NCI-H1105 (cell line): ENCODE measurements around the gene GALNS.
"Not testable (repeated sequence)": the region's sequence is repeated elsewhere in the genome, so short reads cannot be mapped to it uniquely, and the experiment has no call there.

Experiments used
- DNase-seq: peaks from one replicate; lab custom pipeline; 2025; lab: John Stamatoyannopoulos, UW

Gene GALNS

GRCh38 chr16:88805340-88805715 is 51.4 kb downstream of the GALNS start:
- DNase-seq = no peak

DNA sequence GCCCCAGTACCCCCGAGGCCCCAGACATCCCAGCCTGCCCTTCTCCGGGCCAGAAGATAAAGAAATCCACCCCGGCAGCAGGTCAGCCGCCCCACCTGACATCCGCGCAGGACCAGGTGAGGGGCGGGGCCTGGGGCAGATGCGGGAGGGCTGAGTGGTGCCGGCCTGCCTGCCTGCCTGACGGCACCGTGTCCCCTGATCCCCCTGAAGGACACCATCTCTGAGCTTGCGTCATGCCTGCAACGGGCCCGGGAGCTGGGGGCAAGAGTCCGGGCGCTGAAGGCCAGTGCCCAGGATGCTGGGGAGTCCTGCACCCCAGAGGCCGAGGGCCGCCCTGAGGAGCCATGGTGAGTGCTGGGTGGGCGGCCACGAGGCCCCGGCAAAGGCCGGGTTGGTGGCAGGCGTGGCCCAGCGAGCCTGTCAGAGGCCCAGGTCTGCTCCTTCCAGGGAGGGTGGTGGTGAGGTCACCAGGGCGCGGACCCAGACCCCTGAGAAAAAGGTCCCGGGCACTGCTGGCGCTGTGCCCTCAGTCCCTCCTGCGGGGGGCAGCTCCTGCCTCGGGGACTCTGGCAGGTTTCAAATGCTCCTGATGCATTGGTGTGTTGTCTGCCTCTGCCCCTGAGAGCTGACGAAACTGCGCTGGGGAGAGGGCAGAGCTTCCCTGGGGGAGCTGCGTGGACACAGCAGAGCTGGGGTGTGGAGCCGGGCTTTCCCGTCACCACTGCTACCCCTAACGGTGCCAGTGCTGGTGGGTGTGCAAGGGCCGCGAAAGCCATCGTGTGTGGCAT is 52.0 kb downstream of the GALNS start:
- peak; percentile 37 for DNase-seq

DNA sequence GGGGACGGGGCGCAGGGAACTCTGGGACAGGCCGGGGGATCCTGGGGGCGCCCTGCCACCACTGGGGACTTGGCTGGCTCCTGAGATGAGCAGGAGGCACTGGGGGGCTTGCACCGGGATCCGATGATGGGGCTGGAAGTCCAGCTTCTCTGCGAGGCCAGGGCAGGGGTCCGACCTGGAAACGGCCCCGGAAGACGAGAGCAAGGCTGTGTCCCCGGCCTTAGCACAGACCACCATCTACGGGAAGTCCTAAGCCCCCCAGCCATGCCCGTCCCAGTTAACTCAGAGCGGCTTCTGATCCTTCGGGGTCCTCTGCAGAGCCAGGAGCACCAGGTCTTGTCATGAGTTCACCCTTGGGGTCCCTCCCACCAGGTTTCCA is 52.6 kb downstream of the GALNS start:
- DNase-seq = no peak

- DNase-seq = peak; percentile 39
These were observed 53.3 kb downstream of the GALNS start, which contains the start of gene CDT1 for GRCh38 chr16:88803264-88803987. Gene CDT1 (plus strand): TSS chr16:88803789. CDS start chr16:88803832, 43 bp downstream.

DNA sequence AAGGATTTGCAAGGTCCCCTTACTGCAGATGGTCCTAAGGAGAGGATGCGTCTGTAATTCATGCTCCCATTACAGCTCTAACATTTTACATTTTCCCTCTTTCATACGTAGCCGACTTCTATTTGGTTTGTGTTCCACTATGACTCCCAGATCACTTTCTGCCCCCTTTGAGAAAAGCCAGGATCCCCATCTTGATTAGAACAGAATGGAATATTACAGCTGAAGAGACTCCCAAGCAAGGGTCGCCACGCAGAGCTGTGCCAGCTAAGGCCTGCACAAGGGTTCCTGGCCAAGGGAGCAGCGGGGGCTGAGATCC is 56.5 kb downstream of the GALNS start:
- no peak for DNase-seq

GRCh38 chr16:88799569-88800276 is 57.0 kb downstream of the GALNS start:
- DNase-seq = no peak

DNA sequence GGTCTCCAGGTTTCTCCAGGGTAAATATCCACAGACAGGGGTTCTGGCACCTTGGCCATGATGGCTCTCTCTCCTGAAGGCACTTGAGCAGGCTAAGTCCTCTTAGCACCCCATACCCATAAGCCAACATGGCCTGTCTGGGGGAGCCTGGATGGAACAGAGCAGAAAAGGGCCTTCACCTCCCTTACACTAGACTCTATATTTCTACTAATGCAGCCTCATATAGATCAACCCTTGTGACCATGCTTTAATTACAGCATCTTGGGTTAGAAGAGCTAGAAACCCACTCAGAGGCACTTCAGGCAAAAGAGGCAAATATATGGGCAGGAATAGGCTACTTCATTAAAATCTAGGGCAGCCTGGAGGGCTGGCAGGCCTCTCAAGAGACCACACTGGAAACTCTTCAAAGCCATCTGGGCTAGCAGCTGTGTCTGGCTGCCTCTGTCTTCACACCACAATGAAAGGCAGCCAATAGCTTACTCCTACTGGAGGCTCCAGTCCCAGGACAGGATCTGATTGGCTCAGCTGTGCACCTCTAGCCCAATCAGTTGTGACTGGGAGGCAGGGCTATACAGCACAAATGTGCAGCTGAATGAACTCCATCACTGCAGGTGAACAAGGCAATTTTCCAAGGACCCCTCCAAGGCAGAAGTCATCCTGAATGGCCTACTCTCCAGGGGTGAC is 57.8 kb downstream of the GALNS start:
- DNase-seq = no peak

DNA sequence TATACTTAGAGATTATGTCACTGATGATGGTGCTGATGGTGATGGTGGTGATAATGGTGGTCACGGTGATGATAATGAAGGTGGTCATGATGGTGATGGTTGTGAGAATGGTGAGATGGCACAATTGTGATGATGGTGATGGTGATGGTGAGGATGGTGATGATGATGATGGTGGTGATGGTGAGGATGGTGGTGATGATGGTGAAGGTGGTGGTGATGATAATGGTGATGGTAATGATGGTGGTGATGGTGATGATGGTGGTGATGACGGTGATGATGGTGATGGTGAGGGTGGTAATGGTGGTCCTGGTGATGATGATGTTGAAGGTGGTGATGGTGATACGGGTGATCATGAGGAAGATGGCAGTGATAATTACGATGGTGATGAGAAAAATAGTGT is 58.7 kb downstream of the GALNS start:
- no peak for DNase-seq

DNA sequence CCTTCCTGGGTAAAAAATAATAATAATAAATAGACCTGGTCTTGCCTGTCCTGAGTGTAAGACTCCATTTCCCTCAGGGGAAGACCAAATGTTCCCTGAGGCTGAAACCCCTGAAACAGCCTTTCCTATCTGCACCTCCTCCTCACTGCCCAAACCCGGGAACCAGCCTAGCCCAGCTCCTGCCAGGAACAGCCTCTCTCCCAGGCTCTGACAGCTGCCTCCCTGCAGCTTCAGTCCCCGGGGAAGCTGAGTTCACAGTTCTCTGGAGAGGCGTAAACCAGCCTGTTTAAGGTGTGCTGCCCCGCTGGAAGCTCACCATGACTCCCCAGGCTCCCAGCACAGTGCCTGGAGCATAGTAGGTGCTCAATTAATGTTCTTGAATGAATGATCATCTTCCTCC is 60.5 kb downstream of the GALNS start:
- no peak for DNase-seq

DNA sequence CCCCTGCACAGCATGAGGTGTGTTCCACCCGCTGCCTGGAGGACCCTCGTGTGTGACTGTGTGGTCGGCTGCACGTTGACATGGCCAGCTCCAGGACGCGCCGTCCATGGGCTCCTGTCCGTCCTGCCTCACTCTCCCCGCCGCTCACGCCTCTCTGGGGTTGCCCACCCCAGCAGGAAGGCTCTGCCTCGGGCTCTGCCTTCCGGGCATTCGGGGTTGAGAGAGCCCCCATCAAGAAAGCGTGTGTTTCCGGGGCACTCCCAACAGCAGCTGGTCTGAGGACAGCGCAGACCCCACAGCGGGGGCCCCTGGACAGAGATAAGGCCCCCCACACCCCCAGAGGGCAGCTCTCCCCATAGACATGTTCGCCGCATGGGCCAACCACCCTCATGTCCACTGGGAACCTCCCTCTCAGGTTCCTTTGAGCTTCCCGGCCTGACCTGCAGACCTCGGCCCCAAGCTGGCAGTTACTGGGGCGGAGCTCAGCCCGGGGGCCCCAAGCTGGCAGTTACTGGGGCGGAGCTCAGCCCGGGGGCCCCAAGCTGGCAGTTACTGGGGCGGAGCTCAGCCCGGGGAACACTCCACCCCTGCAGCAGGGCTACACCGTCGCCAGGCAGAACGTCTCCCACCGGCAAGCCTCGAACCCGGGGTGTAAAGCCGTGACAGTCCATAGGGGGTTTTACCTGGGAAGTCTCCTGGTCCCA is 63.3 kb downstream of the GALNS start:
- DNase-seq = no peak

DNA sequence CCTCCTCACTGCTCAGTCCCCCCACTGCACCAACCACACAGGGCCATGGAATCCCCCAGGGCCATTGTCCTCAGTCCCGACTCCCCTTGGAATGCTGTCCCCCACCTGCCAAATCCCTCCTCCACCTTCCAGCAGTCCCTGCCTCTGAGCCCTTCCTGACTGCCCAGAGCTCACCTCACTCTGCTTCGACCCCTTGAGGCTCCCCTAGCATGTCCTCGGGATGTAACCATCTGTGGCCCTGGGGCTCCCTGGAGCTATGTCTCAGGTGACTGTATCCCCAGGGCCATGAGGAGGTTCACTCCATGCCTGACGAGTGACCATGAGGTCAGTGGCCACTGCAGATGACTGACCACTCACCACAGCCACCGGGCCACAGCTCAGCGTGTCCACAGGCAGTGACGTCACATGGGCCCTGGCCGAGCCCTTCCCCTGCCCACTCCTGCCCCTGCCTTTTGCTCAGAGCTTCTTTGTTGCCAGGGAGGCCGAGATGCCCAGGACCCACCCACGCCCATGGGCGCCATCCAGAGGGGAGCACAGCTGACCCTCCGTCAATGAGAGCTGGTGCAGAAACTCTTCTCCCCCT is 64.0 kb downstream of the GALNS start:
- no peak for DNase-seq

- no peak for DNase-seq
These were observed 64.6 kb downstream of the GALNS start for GRCh38 chr16:88792078-88792550.

DNA sequence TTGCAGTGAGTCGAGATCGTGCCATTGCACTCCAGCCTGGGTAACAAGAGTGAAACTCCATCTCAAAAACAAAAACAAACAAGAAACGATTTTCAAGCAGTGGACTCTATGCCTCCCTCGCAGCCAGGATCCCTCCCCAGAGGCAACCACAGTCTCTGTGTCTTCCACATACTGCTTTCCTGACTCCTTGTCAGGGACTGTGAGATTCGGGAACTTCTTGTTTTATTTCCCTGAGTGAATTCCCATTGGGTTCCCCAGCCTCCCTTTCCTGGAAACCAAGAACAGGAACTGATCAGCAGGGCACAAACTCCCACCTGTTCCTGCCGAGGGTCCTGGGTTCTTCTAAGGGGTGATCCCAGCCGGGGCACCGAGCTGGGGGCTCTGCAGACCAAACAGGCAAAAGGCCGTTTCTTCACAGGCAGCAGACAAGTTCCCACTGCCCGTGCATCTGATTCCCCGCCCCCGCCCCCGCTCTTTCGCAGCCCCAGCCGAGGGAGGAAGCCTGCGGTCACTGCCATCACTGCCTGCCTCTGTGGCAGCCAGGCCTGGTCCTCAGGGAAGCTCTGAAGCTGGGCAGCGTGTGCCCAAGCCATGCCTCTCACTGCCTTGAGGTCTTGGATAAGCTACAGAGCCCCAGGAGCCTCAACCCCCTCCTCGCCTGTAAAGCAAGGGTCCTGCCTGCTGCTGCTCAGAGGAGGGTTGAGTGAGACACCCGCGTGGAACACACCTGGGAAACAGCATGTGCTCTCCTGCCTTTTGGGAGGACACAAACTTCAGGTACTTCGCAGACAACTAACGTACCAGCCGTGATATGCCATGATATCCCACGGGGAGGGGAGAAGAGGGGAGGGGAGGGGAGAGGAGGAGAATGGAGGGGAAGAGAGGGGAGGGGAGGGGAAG is 66.2 kb downstream of the GALNS start:
- DNase-seq = no peak

DNA sequence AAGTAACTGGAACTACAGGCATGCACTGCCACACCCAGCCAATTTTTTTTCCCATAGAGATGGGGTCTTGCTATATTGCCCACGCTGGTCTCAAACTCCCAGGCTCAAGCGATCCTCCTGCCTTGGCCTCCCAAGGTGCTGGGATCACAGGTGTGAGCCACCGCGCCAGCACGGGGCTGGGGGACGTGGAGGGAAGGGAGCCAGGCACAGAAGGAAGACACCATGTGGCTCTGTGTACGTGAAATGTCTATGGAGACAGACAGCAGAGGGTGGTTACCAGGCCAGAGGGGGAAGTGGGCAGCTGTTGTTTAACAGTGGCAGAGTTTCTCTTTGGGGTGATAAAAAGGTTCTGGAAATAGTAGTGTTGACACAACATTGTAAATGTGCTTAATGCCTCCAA is 67.2 kb downstream of the GALNS start:
- no peak for DNase-seq

DNA sequence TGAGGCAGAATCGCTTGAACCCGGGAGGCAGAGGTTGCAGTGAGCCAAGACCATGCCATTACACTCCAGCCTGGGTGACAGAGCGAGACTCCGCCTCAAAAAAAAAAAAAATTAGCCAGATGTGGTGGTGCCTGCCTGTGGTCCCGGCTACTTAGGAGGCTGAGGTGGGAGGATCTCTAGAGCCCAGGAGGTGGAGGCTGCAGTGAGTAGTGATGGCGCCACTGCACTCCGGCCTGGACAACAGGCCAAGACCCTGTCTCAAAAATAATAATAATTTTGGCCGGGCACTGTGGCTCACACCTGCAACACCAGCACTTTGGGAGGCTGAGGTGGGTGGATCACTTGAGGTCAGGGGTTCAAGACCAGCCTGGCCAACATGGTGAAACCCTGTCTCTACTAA is 68.0 kb downstream of the GALNS start:
- DNase-seq = not testable (repeated sequence)

GRCh38 chr16:88787579-88788314 is 69.0 kb downstream of the GALNS start:
- no peak for DNase-seq

DNA sequence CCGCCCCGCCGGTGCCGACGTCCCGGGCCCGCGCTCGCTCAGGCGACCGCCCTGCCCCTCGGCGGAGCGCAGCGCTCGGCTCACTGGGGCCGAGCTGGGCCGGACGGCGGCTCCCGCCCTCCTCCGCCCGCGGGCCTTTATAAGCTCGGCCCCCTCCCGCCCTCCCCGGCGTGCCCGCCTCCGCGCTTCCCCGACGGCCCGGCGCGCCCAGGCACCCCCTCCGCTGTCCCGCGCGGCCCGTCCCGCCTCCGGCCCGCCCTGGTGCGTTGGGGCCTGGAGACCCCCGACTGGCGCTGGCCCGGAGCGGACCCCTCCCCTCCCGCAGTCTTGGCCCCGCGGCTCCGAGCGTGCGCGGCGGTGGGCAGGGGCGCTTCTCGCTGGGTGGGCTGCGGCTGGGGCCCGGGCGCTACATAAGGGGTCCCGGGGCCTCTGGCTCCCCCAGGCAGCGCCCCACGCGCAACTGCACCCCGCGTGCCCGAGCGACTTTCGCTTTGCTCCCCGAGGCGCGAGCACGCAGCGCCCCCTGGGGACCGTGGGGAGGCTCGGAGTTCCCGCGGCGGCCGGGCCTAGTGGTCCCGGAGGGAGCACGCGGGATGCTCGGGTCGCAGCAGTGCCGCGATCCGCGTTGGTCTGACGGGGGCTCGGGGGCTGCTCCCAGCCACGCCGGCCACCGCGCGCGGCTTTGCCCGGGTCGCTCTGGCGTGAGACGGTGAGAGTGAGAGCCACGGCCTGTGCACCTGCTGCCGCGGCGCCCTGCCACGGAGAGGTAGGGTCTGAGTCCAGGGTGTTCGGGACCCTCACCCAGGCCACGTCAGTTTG is 71.4 kb downstream of the GALNS start, which contains the start of gene PIEZO1:
TSS of gene PIEZO1 (minus strand) at position 115 of the 819 bp plus-strand sequence. CDS start 256 bp downstream, outside the sequence.
- DNase-seq = no peak

DNA sequence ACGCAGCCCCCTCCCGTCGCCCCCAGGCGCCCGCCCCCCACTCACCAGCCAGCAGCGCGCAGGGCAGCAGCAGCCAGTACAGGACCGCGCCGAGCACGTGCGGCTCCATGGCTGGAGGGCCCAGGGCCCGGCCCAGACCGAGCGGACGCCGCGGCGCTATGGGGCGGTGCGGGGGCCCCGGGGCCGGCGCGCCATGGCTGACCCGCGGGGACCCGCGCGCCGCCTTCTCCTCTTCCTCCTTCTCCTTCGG is 72.0 kb downstream of the GALNS start:
- DNase-seq = no peak
